Neural crest cell (in vitro differentiated cells): ENCODE data around the gene TMED7. TPM values are rescaled to one million over a fixed set of nuclear protein-coding genes. Genes with fewer than 3 reads are reported as not detected.
"Not testable (repeated sequence)": the region's sequence is repeated elsewhere in the genome, so short reads cannot be mapped to it uniquely, and the experiment has no call there.

Source experiments
- DNase-seq: peaks from one replicate; pipeline ENCODE4 v3.0.0; 2021; ENCODE audit warnings: low read depth, mixed read lengths, low spot score
- H3K27ac Mint-ChIP-seq: one replicate; pipeline ENCODE4 v1.8.0; 2021; ENCODE audit warnings: mild to moderate bottlenecking, mixed read lengths; ENCODE audit not compliant: unreplicated experiment
- H3K27me3 Mint-ChIP-seq: 2 replicates; pipeline ENCODE4 v1.8.0; 2021; ENCODE audit warnings: low read depth, mild to moderate bottlenecking, mixed read lengths
- H3K36me3 Mint-ChIP-seq: 2 replicates; pipeline ENCODE4 v1.8.0; 2021; ENCODE audit warnings: low read depth, mild to moderate bottlenecking, mixed read lengths
- H3K4me1 Mint-ChIP-seq: 2 replicates; pipeline ENCODE4 v1.8.0; 2021; ENCODE audit warnings: mixed read lengths
- H3K4me3 Mint-ChIP-seq: one replicate; pipeline ENCODE4 v1.8.0; 2021; ENCODE audit warnings: mild to moderate bottlenecking, mixed read lengths
- H3K9me3 Mint-ChIP-seq: 2 replicates; pipeline ENCODE4 v1.8.0; 2021; ENCODE audit warnings: mixed read lengths
- long read RNA-seq: library from polyadenylated mRNA; unstranded; transcript quantifications from one replicate; pipeline ENCODE4 v2.0.0, GENCODE V29; 2020
- total RNA-seq: library from RNA; stranded (reverse); gene quantifications from 2 replicates; pipeline ENCODE4 v1.2.1, GENCODE V29; 2021
- TF ChIP-seq, protein P1 (sequence below): fragments of 200-600 bp; sonication (generic); conservative IDR thresholded peaks from 2 replicates; pipeline ENCODE4 v1.5.0; 2021; ENCODE audit warnings: antibody characterized with exemption, mild to moderate bottlenecking

Gene TMED7
- total RNA-seq: 52.4 and 56.5 TPM in 2 replicates
- long read RNA-seq, transcript TMED7-201 (3 exons, 3,757 nt): major isoform, 140 of 149 reads
- long read RNA-seq, partial matches to known transcripts: 4 of 149 reads
- long read RNA-seq, other reads (novel, unspliced or antisense): 4 of 149 reads

DNA sequence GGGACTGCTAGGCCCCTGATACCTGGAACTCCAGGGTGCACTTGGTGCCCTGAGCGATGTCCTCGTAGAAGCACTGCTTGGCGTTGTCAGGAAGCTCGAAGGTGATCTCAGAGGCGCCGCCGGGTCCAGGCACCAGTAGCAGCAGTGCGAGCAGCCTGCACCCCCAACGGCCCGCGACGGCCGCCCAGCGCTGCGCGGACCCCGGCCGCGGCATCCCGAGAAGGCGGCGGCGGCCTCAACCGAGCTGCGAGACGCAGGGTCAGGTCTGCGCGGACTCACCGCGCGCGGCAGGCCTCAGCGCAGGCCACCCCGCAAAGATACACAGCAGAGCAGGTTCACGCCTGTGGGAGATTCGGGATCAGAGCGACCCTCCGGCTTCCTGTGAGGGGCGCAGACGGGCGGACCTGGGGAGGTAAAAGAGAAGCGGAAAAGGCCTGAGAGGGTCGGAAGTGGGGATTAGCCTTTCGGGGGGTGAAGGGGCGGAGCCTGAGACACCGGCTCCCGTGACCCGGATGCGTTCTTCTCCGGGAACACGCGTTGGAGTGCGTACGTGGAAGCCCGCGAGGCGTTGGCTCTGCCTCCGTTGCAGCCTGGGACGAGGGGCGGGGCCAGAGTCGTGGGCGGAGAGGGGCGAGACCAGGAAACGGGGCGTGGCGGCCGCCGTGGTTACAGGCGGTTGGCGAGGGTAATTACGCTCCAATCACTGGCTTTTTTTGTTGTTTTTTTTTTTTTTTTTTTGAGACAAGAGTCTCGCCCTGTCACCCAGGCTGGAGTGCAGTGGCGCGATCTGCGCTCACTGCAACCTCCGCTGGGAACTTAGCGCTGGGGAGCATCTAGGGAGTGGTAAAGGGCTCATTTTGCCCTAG lies at the start of gene TMED7:
Gene TMED7, minus strand, starts transcription at position 458 of the 866 bp plus-strand sequence. Its CDS starts 244 bp downstream, at position 214.
- H3K4me1 Mint-ChIP-seq: peaks cover 21% of the 10 kb centered on the region

DNA sequence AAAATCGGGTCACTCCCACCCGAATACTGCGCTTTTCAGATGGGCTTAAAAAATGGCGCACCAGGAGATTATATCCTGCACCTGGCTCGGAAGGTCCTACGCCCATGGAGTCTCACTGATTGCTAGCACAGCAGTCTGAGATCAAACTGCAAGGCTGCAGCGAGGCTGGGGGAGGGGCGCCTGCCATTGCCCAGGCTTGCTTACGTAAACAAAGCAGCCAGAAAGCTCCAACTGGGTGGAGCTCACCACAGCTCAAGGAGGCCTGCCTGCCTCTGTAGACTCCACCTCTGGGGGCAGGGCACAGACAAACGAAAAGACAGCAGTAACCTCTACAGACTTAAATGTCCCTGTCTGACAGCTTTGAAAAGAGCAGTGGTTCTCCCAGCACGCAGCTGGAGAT lies 48.9 kb upstream of the TMED7 start:
- not testable (repeated sequence) for H3K4me3 Mint-ChIP-seq, H3K27me3 Mint-ChIP-seq, H3K9me3 Mint-ChIP-seq, H3K27ac Mint-ChIP-seq, DNase-seq, H3K4me1 Mint-ChIP-seq, H3K36me3 Mint-ChIP-seq

More for the DNA sequence above, at the start of gene TMED7:
- H3K27me3 Mint-ChIP-seq: no peaks in the 10 kb centered on the region
- peak within 1 kb of the TSS; percentile 97 for H3K27ac Mint-ChIP-seq
- TF ChIP-seq, protein P1, sequence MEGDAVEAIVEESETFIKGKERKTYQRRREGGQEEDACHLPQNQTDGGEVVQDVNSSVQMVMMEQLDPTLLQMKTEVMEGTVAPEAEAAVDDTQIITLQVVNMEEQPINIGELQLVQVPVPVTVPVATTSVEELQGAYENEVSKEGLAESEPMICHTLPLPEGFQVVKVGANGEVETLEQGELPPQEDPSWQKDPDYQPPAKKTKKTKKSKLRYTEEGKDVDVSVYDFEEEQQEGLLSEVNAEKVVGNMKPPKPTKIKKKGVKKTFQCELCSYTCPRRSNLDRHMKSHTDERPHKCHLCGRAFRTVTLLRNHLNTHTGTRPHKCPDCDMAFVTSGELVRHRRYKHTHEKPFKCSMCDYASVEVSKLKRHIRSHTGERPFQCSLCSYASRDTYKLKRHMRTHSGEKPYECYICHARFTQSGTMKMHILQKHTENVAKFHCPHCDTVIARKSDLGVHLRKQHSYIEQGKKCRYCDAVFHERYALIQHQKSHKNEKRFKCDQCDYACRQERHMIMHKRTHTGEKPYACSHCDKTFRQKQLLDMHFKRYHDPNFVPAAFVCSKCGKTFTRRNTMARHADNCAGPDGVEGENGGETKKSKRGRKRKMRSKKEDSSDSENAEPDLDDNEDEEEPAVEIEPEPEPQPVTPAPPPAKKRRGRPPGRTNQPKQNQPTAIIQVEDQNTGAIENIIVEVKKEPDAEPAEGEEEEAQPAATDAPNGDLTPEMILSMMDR: peak; percentile 31
- peaks cover 4% of the 10 kb centered on the region for H3K36me3 Mint-ChIP-seq
- H3K9me3 Mint-ChIP-seq: no peaks in the 10 kb centered on the region
- peak; percentile 99 for DNase-seq
- no peak within 1 kb of the TSS for H3K4me3 Mint-ChIP-seq

DNA sequence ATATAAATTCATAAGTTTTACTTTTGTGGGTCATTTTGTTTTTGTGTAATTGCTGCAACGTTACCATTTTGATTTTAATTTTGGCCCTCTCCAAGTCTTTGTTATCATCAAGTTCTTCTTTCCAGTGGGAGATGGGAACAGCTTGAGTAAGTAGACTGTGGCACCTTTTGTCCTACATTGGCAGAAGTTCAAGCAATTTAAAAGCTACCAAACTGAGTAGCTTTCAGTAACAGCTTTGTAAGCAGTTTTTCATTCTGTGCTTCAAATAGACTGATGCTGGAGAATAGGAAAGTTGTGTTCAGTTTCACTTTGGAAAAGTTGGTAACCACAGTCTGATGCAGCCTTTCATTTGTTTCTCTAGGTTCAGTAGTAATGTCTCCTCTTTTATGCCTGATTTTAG lies 47.8 kb upstream of the TMED7 start:
- H3K36me3 Mint-ChIP-seq: peaks cover 2% of the 10 kb centered on the region
- no peak for DNase-seq
- no peaks in the 10 kb centered on the region for H3K4me1 Mint-ChIP-seq
- H3K27me3 Mint-ChIP-seq: no peaks in the 10 kb centered on the region
- no peak overlapping the region for H3K4me3 Mint-ChIP-seq
- no peak overlapping the region for H3K27ac Mint-ChIP-seq
- TF ChIP-seq, protein P1: no peak
- H3K9me3 Mint-ChIP-seq: peaks cover 8% of the 10 kb centered on the region

DNA sequence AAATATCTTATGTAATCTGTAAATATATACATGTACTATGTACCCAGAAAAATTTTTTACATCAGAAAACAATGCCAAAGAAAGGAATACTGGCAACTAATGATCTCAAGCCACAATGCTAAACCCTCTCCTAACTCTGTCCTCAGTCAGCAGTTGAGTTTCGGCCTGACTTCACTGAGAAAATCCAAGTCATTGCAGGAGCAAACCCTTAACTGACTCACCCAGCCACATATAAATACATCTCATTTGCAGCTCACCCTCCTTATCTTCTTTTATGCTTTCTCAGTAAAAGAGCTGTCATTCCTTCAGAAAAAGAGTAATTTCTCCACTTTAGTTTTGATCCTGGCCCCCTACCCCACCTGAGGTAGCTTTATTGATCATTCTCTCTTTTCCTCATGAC lies 46.1 kb upstream of the TMED7 start:
- no peak for DNase-seq
- Mint-ChIP-seq H3K4me3 (no peak overlapping the region), H3K4me1 (no peaks in the 10 kb centered on the region), H3K27me3 (no peaks in the 10 kb centered on the region), H3K27ac (no peak overlapping the region), H3K36me3 (peaks cover 6% of the 10 kb centered on the region), H3K9me3 (peaks cover 13% of the 10 kb centered on the region)
- TF ChIP-seq, protein P1: no peak

DNA sequence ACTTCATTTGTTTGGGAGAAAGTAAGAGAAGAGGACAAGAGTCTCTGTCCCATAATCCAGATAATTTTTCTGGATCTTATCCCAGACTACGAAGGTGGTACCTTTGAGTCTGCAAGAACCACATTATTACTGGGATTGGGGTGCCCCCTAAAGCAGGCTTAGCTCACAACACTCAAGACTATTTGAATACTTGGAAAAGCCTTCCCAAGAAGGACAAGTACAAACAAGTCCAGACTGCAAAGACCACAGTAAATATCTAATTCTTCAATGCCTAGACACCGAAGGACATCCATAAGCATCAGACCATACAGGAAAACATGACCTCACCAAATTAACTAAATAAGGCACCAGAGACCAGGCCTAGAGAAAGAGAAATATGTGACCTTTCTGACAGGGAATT lies 40.2 kb upstream of the TMED7 start:
- Mint-ChIP-seq H3K9me3 (peaks cover 17% of the 10 kb centered on the region), H3K27me3 (no peaks in the 10 kb centered on the region), H3K4me1 (peaks cover 13% of the 10 kb centered on the region), H3K27ac (no peak overlapping the region), H3K4me3 (no peak overlapping the region), H3K36me3 (peaks cover 11% of the 10 kb centered on the region)
- TF ChIP-seq, protein P1: no peak
- no peak for DNase-seq

DNA sequence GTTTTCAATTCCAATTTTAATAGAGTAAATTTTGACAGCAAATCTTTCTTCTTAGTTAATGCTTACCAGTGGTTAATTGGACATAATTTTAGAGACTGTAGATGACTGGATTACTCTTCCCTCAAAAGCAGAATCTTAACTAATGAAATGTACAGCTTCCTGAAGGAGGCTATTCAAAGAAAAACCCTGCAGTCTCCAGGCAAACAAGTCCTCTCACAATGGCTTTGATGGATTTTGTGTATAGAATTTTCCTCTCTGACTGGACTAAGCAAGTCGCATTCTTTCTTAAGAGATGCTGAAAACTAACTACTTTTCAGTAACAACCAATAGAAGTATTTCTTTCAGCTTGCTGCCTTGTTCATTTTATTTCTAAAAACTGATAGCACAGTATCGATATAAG lies 35.7 kb upstream of the TMED7 start:
- Mint-ChIP-seq H3K36me3 (peaks cover 6% of the 10 kb centered on the region), H3K27ac (peak overlapping the region; percentile 52), H3K27me3 (no peaks in the 10 kb centered on the region), H3K4me3 (no peak overlapping the region), H3K4me1 (peaks cover 25% of the 10 kb centered on the region), H3K9me3 (peaks cover 7% of the 10 kb centered on the region)
- DNase-seq: no peak
- TF ChIP-seq, protein P1: no peak
